ENCODE data around the gene SFI1.
A peak's percentile ranks its signal among the peaks of the same experiment; 100 is the strongest.

SFI1 gene

DNA sequence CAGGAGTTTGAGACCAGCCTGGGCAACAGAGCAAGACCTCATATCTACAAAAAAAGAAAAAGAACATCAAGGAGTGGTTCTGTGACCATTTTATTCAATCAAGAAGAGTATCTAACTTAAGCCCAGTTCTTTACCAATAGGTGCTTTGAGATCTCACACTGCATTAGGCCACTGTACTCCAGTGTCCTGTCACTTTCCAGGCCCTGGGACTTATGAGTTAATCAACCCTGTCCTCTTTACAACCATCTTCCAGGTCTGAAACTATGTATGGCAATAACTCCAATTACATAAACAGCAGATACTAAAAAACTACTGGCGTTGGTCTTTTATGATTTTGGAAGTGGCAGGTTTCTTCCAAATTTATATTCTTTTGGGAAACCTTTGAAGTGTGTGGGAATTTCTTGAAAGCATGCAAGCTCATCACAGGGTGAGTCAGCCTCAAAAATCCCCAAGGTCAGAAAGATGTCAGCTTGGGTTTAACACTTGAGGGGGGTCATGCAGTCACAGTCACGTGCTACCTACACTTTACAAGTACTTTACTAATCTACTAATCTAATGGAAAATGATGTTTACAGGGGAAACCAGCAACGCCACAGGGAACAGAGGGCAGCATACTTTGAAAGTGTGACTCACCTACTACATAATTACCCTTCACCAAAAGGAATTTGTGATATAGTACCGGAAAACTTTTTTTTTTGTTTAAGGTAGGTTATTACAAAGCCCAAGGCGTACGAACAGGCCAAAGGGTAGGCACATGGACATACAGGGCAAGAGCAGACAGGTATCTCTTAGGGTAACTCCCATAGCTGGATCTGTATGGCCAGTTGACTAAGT is 150.1 kb downstream of the SFI1 start (continued):
- TF ChIP-seq, protein P1, sequence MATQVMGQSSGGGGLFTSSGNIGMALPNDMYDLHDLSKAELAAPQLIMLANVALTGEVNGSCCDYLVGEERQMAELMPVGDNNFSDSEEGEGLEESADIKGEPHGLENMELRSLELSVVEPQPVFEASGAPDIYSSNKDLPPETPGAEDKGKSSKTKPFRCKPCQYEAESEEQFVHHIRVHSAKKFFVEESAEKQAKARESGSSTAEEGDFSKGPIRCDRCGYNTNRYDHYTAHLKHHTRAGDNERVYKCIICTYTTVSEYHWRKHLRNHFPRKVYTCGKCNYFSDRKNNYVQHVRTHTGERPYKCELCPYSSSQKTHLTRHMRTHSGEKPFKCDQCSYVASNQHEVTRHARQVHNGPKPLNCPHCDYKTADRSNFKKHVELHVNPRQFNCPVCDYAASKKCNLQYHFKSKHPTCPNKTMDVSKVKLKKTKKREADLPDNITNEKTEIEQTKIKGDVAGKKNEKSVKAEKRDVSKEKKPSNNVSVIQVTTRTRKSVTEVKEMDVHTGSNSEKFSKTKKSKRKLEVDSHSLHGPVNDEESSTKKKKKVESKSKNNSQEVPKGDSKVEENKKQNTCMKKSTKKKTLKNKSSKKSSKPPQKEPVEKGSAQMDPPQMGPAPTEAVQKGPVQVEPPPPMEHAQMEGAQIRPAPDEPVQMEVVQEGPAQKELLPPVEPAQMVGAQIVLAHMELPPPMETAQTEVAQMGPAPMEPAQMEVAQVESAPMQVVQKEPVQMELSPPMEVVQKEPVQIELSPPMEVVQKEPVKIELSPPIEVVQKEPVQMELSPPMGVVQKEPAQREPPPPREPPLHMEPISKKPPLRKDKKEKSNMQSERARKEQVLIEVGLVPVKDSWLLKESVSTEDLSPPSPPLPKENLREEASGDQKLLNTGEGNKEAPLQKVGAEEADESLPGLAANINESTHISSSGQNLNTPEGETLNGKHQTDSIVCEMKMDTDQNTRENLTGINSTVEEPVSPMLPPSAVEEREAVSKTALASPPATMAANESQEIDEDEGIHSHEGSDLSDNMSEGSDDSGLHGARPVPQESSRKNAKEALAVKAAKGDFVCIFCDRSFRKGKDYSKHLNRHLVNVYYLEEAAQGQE (tag by site-specific recombination; IDR thresholded peaks at IDR 0.05): no peak
- TF ChIP-seq ZNF544 (tag by site-specific recombination; IDR thresholded peaks at IDR 0.05): no peak
- no peak for TF ChIP-seq ZNF747 (tag by site-specific recombination; IDR thresholded peaks at IDR 0.05)
- peak; percentile 52; the same call in 1 of the 2 replicates for TF ChIP-seq ZXDB (tag by site-specific recombination; IDR thresholded peaks at IDR 0.05)
- TF ChIP-seq, protein P2, sequence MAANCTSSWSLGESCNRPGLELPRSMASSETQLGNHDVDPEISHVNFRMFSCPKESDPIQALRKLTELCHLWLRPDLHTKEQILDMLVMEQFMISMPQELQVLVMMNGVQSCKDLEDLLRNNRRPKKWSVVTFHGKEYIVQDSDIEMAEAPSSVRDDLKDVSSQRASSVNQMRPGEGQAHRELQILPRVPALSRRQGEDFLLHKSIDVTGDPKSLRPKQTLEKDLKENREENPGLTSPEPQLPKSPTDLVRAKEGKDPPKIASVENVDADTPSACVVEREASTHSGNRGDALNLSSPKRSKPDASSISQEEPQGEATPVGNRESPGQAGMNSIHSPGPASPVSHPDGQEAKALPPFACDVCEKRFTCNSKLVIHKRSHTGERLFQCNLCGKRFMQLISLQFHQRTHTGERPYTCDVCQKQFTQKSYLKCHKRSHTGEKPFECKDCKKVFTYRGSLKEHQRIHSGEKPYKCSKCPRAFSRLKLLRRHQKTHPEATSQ (tag by site-specific recombination; IDR thresholded peaks at IDR 0.05): no peak
- peak; percentile 71 for TF ChIP-seq TCF7L2 (IDR thresholded peaks at IDR 0.05; ENCODE audit: borderline replicate concordance, low read depth, low read length)
- no peak for TF ChIP-seq ZNF132 (tag by site-specific recombination; IDR thresholded peaks at IDR 0.05; ENCODE audit: borderline replicate concordance)
- TF ChIP-seq WT1 (tag by site-specific recombination; IDR thresholded peaks at IDR 0.05): peak; percentile 46
- no peak for TF ChIP-seq KLF16 (tag by site-specific recombination; IDR thresholded peaks at IDR 0.05)
- no peak for TF ChIP-seq KLF7 (tag by site-specific recombination; IDR thresholded peaks at IDR 0.05; ENCODE audit: borderline replicate concordance)
- TF ChIP-seq GLI2 (tag by site-specific recombination; IDR thresholded peaks at IDR 0.05; ENCODE audit: borderline replicate concordance, low read depth): peak; percentile 46; the same call in 1 of the 2 replicates
- TF ChIP-seq ZNF26 (tag by site-specific recombination; IDR thresholded peaks at IDR 0.05): no peak
- no peak for TF ChIP-seq ZNF391 (tag by site-specific recombination; IDR thresholded peaks at IDR 0.05; ENCODE audit: borderline replicate concordance, low read depth)
- TF ChIP-seq ZNF560 (tag by site-specific recombination; IDR thresholded peaks at IDR 0.05; ENCODE audit: borderline replicate concordance): no peak
- no peak for TF ChIP-seq ZNF280C (tag by site-specific recombination; IDR thresholded peaks at IDR 0.05)
- TF ChIP-seq ZNF324 (tag by site-specific recombination; IDR thresholded peaks at IDR 0.05): peak; percentile 82
- 0 out of 2 replicates have a peak, but pooled peaks have one; percentile 10 for TF ChIP-seq ZNF664 (tag by site-specific recombination; IDR thresholded peaks at IDR 0.05)
- no peak for TF ChIP-seq ZNF449 (tag by site-specific recombination; IDR thresholded peaks at IDR 0.05)
- no peak for TF ChIP-seq KLF17 (tag by site-specific recombination; IDR thresholded peaks at IDR 0.05)
- TF ChIP-seq ZNF138 (tag by site-specific recombination; IDR thresholded peaks at IDR 0.05; ENCODE audit: borderline replicate concordance): no peak
- TF ChIP-seq ZNF776 (tag by site-specific recombination; IDR thresholded peaks at IDR 0.05; ENCODE audit: borderline replicate concordance): no peak
- peak; percentile 93 for TF ChIP-seq SETDB1 (IDR thresholded peaks at IDR 0.05; ENCODE audit: insufficient read length, low read length)
- TF ChIP-seq ZNF133 (tag by site-specific recombination; IDR thresholded peaks at IDR 0.05): no peak
- TF ChIP-seq ZNF433 (tag by site-specific recombination; IDR thresholded peaks at IDR 0.05; ENCODE audit: low read depth): no peak
- TF ChIP-seq HOXC10 (CRISPR knock-in tag; IDR thresholded peaks at IDR 0.05): no peak
- TF ChIP-seq ZNF350 (tag by site-specific recombination; IDR thresholded peaks at IDR 0.05): no peak
- no peak for TF ChIP-seq ZNF624 (tag by site-specific recombination; IDR thresholded peaks at IDR 0.05)
- TF ChIP-seq HOXD13 (CRISPR knock-in tag; IDR thresholded peaks at IDR 0.05; ENCODE audit: borderline replicate concordance): 0 out of 2 replicates have a peak, but pooled peaks have one; percentile 56
